ENCODE results near the gene S1PR1.

Gene S1PR1

GRCh38 chr1:101238031-101238628 lies 1.3 kb downstream of the S1PR1 start:
- no peak for TF ChIP-seq CTCF (IDR thresholded peaks at IDR 0.05; ENCODE audit: low read depth, low read length, missing control alignments)
- Histone ChIP-seq H3K27me3 (replicated peaks) (peaks cover 5% of the 10 kb centered on the region), H3K36me3 (replicated peaks) (no peaks in the 10 kb centered on the region), H3K27ac (no peak overlapping the region), H3K4me3 (ENCODE audit: low read depth, low read length) (peak overlapping the region; percentile 24)
- no peak for DNase-seq
- in situ Hi-C loops (cut with HindIII; ENCODE audit: low pct_ligation_motif_present, low sequenced_read_pairs), result no loop called here

- peak; percentile 98 for TF ChIP-seq CTCF (IDR thresholded peaks at IDR 0.05; ENCODE audit: low read depth, low read length, missing control alignments)
Measured at GRCh38 chr1:101238681-101239094, 1.9 kb downstream of the S1PR1 start.

GRCh38 chr1:101239095-101240040 lies 2.5 kb downstream of the S1PR1 start:
- H3K27me3 ChIP-seq (replicated peaks), result peaks cover 5% of the 10 kb centered on the region
- H3K4me3 ChIP-seq (ENCODE audit: low read depth, low read length), result no peak overlapping the region
- TF ChIP-seq CTCF (IDR thresholded peaks at IDR 0.05; ENCODE audit: low read depth, low read length, missing control alignments), result no peak
- DNase-seq, result no peak
- in situ Hi-C loops (cut with HindIII; ENCODE audit: low pct_ligation_motif_present, low sequenced_read_pairs), result no loop called here
- H3K36me3 ChIP-seq (replicated peaks), result no peaks in the 10 kb centered on the region
- no peak overlapping the region for H3K27ac ChIP-seq

More at GRCh38 chr1:101238681-101239094, 1.9 kb downstream of the S1PR1 start:
- peaks cover 5% of the 10 kb centered on the region for H3K27me3 ChIP-seq (replicated peaks)
- DNase-seq, result peak; percentile 84
- in situ Hi-C loops (cut with HindIII; ENCODE audit: low pct_ligation_motif_present, low sequenced_read_pairs), result no loop called here
- no peaks in the 10 kb centered on the region for H3K36me3 ChIP-seq (replicated peaks)
- no peak overlapping the region for H3K4me3 ChIP-seq (ENCODE audit: low read depth, low read length)
- H3K27ac ChIP-seq, result no peak overlapping the region

DNA sequence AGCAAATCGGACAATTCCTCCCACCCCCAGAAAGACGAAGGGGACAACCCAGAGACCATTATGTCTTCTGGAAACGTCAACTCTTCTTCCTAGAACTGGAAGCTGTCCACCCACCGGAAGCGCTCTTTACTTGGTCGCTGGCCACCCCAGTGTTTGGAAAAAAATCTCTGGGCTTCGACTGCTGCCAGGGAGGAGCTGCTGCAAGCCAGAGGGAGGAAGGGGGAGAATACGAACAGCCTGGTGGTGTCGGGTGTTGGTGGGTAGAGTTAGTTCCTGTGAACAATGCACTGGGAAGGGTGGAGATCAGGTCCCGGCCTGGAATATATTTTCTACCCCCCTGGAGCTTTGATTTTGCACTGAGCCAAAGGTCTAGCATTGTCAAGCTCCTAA lies 3.2 kb downstream of the S1PR1 start:
- TF ChIP-seq CTCF (IDR thresholded peaks at IDR 0.05; ENCODE audit: low read depth, low read length, missing control alignments), result no peak
- Histone ChIP-seq H3K4me3 (ENCODE audit: low read depth, low read length) (no peak overlapping the region), H3K36me3 (replicated peaks) (no peaks in the 10 kb centered on the region), H3K27ac (no peak overlapping the region), H3K27me3 (replicated peaks) (peaks cover 5% of the 10 kb centered on the region)
- no peak for DNase-seq
- in situ Hi-C loops (cut with HindIII; ENCODE audit: low pct_ligation_motif_present, low sequenced_read_pairs), result no loop called here

GRCh38 chr1:101241485-101242225 lies 4.8 kb downstream of the S1PR1 start:
- in situ Hi-C loops (cut with HindIII; ENCODE audit: low pct_ligation_motif_present, low sequenced_read_pairs), result no loop called here
- DNase-seq, result no peak
- no peak overlapping the region for H3K4me3 ChIP-seq (ENCODE audit: low read depth, low read length)
- H3K27ac ChIP-seq, result no peak overlapping the region
- no peaks in the 10 kb centered on the region for H3K36me3 ChIP-seq (replicated peaks)
- no peaks in the 10 kb centered on the region for H3K27me3 ChIP-seq (replicated peaks)
- TF ChIP-seq CTCF (IDR thresholded peaks at IDR 0.05; ENCODE audit: low read depth, low read length, missing control alignments), result no peak

Data from brain microvascular endothelial cell (primary cell).